OCI-LY3 (cell line): ENCODE data around the gene SERPINI2.

ENCODE experiments used
- CTCF ChIP-seq: fragments of 200-600, 300-600 bp; sonication (generic); IDR thresholded peaks from 2 replicates; pipeline ENCODE4 v1.5.1; 2014; ENCODE audit warnings: antibody characterized with exemption, low read length, low read depth
- EZH2phosphoT487 ChIP-seq: fragments of 200-600 bp; shearing (Covaris generic); IDR thresholded peaks from 2 replicates; pipeline ENCODE4 v1.6.1; 2018; ENCODE audit warnings: antibody characterized with exemption, mixed run types, low read depth

- TF ChIP-seq CTCF (no peak), EZH2phosphoT487 (no peak)
Observed at GRCh38 chr3:167441256-167441655, 32.6 kb downstream of the SERPINI2 start.
